ENCODE data around the gene TAS2R46. TPM values are rescaled to one million over a fixed set of nuclear protein-coding genes. Genes with fewer than 3 reads are reported as not detected.
A peak's percentile ranks its signal among the peaks of the same experiment; 100 is the strongest.

TAS2R46 gene
- total RNA-seq, 1 donor from 2014 or later = 0.33 TPM

GRCh38 chr12:11026118-11026517, 36.0 kb downstream of the TAS2R46 start:
- DNase-seq (ENCODE audit: low read depth) = no peak
- no peak overlapping the region for H3K4me3 ChIP-seq (ENCODE audit: low read depth, low read length)
- no peak for TF ChIP-seq CTCF (IDR thresholded peaks at IDR 0.05; ENCODE audit: insufficient read depth, low read length, poor library complexity, severe bottlenecking)
- H3K36me3 ChIP-seq (ENCODE audit: control insufficient read depth, insufficient read depth, low read length) = no peaks in the 10 kb centered on the region
- H3K27me3 ChIP-seq (ENCODE audit: control insufficient read depth, insufficient read depth, low read length) = no peaks in the 10 kb centered on the region

- no peak overlapping the region for H3K4me3 ChIP-seq (ENCODE audit: low read depth, low read length)
- no peak for TF ChIP-seq CTCF (IDR thresholded peaks at IDR 0.05; ENCODE audit: insufficient read depth, low read length, poor library complexity, severe bottlenecking)
- H3K36me3 ChIP-seq (ENCODE audit: control insufficient read depth, insufficient read depth, low read length) = no peaks in the 10 kb centered on the region
- DNase-seq (ENCODE audit: low read depth) = no peak
- H3K27me3 ChIP-seq (ENCODE audit: control insufficient read depth, insufficient read depth, low read length) = no peaks in the 10 kb centered on the region
Measured at GRCh38 chr12:11023387-11023786, 38.7 kb downstream of the TAS2R46 start.

- no peaks in the 10 kb centered on the region for H3K27me3 ChIP-seq (ENCODE audit: control insufficient read depth, insufficient read depth, low read length)
- no peak for DNase-seq (ENCODE audit: low read depth)
- H3K4me3 ChIP-seq (ENCODE audit: low read depth, low read length) = no peak within 1 kb of the TSS
- H3K36me3 ChIP-seq (ENCODE audit: control insufficient read depth, insufficient read depth, low read length) = no peaks in the 10 kb centered on the region
- TF ChIP-seq CTCF (IDR thresholded peaks at IDR 0.05; ENCODE audit: insufficient read depth, low read length, poor library complexity, severe bottlenecking) = no peak
Measured at GRCh38 chr12:11022520-11022919, 39.6 kb downstream of the TAS2R46 start, which contains the start of gene TAS2R19. Gene TAS2R19 (minus strand): TSS chr12:11022620. CDS start chr12:11022571, 49 bp downstream.

GRCh38 chr12:11016937-11017336, 45.2 kb downstream of the TAS2R46 start:
- no peak for DNase-seq (ENCODE audit: low read depth)
- H3K4me3 ChIP-seq (ENCODE audit: low read depth, low read length) = no peak overlapping the region

GRCh38 chr12:11015775-11016430, 46.2 kb downstream of the TAS2R46 start:
- no peaks in the 10 kb centered on the region for H3K36me3 ChIP-seq (ENCODE audit: control insufficient read depth, insufficient read depth, low read length)
- no peak for DNase-seq (ENCODE audit: low read depth)
- H3K4me3 ChIP-seq (ENCODE audit: low read depth, low read length) = no peak overlapping the region
- TF ChIP-seq CTCF (IDR thresholded peaks at IDR 0.05; ENCODE audit: insufficient read depth, low read length, poor library complexity, severe bottlenecking) = no peak
- no peaks in the 10 kb centered on the region for H3K27me3 ChIP-seq (ENCODE audit: control insufficient read depth, insufficient read depth, low read length)

More at GRCh38 chr12:11016937-11017336, 45.2 kb downstream of the TAS2R46 start:
- no peak for TF ChIP-seq CTCF (IDR thresholded peaks at IDR 0.05; ENCODE audit: insufficient read depth, low read length, poor library complexity, severe bottlenecking)
- H3K27me3 ChIP-seq (ENCODE audit: control insufficient read depth, insufficient read depth, low read length) = no peaks in the 10 kb centered on the region
- H3K36me3 ChIP-seq (ENCODE audit: control insufficient read depth, insufficient read depth, low read length) = no peaks in the 10 kb centered on the region

- Histone ChIP-seq H3K36me3 (ENCODE audit: control insufficient read depth, insufficient read depth, low read length) (no peaks in the 10 kb centered on the region), H3K27me3 (ENCODE audit: control insufficient read depth, insufficient read depth, low read length) (no peaks in the 10 kb centered on the region), H3K4me3 (ENCODE audit: low read depth, low read length) (no peak overlapping the region)
- DNase-seq (ENCODE audit: low read depth) = peak; percentile 4
- no peak for TF ChIP-seq CTCF (IDR thresholded peaks at IDR 0.05; ENCODE audit: insufficient read depth, low read length, poor library complexity, severe bottlenecking)
Measured at GRCh38 chr12:11014234-11014633, 47.9 kb downstream of the TAS2R46 start.
